ENCODE data around the gene C7orf33.
"Not testable (repeated sequence)": the region's sequence is repeated elsewhere in the genome, so short reads cannot be mapped to it uniquely, and the experiment has no call there.

The C7orf33 gene

GRCh38 chr7:148581624-148582023 lies 8.9 kb upstream of the C7orf33 start:
- DNase-seq, result no peak

- DNase-seq, result no peak
Measured at GRCh38 chr7:148584154-148584827, 6.3 kb upstream of the C7orf33 start.

DNA sequence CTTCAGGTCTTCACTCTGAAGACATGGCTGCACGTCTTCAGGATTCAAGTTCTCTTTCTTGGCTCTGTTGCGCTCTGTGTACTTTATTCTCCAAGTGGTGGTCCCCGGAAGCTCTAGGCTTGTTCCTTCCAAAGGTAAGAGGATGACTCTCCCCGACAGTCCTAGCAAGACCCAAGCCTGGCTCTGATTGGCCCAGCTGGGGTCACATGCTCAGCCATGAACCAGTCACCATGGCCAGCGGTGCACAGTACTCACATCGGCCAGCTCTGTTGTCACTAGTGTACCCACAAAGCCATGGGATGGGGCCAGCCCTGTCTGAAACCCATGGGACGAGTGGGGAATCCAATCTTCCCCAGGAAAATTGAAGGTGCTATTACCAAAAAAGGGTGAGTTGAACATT lies 5.2 kb upstream of the C7orf33 start:
- DNase-seq, result no peak

GRCh38 chr7:148587076-148587475 lies 3.5 kb upstream of the C7orf33 start:
- DNase-seq, result no peak

- no peak for DNase-seq
Measured at GRCh38 chr7:148588168-148588567, 2.4 kb upstream of the C7orf33 start.

DNA sequence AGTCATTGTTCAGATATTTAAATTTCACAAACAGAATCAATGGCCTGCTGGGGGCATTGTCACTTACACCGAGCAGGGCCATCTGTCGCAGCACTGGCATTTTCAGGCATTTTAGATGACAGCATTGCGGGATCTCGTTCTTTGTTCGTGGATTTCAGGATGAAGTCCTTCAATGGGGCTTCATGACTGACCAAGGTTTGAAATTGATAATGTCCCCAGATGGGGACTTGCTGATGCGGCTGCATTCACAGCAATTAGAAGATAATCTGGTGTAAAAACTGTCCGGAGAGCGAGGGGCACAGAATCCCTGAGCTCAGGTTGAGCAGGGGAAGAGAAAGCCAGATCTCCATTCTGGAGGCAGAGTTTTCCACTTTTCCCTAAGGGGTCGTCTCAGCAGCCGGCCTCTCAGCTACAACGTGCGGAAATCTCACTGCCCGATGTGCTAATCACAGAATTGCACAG lies 1.9 kb upstream of the C7orf33 start:
- DNase-seq, result no peak

- no peak for DNase-seq
Measured at GRCh38 chr7:148589640-148590039, 926 bp upstream of the C7orf33 start.

DNA sequence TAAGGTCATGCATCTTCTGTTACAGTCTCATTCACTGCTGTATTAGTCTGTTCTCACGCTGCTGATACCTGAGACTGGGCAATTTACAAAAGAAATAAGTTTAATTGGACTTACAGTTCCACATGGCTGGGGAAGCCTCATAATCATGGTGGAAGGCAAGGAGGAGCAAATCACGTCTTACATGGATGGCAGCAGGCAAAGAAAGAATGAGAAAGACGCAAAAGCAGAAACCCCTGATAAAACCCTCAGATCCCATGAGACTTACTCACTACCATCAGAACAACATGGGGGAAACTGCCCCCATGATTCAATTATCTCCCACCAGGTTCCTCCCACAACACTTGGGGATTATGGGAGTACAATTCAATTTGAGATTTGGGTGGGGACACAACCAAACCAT lies 5.8 kb downstream of the C7orf33 start:
- DNase-seq, result not testable (repeated sequence)

DNA sequence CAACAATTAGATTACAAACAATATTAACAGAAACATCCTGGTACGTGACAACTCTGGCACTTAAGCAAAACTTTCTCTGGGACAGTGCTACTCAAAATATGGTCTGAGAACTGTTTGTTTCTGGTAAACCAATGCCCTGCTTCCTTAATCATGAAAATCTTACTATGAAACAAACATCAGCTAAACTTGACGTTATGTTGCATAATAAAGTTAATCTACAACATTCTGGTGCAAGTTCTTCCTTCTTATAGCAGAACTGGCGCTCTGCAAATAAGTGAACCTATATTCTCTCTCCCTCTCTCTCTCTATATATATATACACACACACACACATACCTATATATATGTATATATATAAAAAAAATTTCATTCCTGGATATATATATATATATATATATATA lies 7.8 kb downstream of the C7orf33 start:
- no peak for DNase-seq

GRCh38 chr7:148605350-148605749 lies 14.8 kb downstream of the C7orf33 start:
- DNase-seq, result no peak

- no peak for DNase-seq
Measured at GRCh38 chr7:148607151-148607661, 16.6 kb downstream of the C7orf33 start.

DNA sequence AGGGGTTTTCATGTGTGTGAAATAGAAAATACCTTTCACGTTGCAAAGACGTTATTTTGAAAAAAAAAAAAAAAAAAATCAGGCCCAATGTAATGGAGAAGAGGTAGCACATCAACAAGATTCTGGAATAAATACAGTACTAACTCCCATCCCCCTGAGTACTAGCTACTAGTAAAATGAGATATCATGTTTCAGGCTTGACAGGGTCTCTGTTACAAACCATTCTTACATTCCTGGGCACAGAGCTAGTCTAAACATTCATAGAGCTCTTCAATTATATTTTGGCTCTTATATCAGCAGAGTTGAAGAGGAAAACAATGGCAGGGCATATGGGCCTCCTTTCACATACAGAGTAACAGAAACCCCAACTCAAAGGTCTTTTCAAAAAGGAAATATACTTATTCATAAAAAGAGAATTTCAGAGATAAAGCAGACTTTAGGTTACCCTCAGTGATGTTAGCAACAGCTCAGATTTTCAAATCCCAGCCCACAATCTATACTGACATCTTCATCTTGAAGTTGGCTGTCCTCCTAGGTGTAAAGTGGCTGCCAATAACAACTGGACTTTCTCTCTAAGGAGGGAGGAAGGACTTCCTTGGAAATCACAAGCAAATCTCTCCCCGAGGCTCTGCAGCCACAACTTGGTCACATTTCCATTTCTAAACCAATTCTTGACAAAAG lies 18.6 kb downstream of the C7orf33 start:
- peak; percentile 12 for DNase-seq

DNA sequence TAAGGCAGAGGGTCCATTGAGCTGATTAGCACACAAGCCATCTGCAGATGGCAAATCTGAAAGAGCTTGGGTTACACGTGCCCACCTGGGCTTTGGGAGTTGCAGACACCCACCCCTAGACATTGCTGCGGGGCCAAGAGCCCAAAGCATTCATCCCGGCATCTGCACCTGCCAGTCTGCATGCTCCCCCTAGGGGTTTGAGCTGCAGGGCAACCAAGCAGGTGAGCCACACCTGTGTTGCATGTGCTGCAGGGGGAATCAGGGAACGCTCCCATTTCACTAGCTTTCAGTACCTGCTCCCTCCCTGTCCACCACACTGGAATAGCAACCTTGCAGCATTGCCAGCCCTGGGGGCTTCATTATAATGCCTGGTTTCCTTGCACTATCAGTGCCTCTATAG lies 21.1 kb downstream of the C7orf33 start:
- DNase-seq, result no peak

DNA sequence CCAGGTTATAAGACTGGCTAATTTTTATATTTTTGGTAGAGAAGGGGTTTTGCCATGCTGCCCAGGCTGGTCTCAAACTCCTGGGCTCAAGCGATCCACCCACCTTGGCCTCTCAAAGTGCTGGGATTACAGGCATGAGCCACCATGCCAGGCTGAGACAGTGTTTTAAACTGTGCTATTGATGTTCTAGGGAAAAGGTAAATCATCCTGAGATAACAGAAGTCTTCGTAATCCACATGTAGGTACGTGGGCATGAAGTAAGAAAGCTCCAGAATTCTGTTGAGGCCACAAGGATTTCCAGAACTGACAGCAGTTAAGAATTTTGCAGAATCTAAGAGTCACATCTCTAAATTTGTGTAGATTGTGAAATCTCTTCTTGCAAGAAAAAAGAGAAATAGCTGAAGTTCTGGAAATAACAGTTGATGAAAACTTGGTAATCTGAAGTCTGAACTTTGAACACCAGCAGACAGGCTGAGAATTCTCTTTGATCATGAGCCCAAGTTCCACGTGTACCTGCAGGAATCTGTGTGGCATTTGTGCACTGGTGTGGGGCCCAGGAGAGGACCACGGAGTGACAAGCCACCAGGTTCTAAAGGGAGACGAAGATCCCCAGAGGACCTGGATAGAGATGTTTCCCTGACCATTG lies 24.6 kb downstream of the C7orf33 start:
- DNase-seq, result no peak

- DNase-seq, result no peak
Measured at GRCh38 chr7:148620749-148621359, 30.3 kb downstream of the C7orf33 start.

GRCh38 chr7:148621563-148621962 lies 31.0 kb downstream of the C7orf33 start:
- DNase-seq, result no peak

DNA sequence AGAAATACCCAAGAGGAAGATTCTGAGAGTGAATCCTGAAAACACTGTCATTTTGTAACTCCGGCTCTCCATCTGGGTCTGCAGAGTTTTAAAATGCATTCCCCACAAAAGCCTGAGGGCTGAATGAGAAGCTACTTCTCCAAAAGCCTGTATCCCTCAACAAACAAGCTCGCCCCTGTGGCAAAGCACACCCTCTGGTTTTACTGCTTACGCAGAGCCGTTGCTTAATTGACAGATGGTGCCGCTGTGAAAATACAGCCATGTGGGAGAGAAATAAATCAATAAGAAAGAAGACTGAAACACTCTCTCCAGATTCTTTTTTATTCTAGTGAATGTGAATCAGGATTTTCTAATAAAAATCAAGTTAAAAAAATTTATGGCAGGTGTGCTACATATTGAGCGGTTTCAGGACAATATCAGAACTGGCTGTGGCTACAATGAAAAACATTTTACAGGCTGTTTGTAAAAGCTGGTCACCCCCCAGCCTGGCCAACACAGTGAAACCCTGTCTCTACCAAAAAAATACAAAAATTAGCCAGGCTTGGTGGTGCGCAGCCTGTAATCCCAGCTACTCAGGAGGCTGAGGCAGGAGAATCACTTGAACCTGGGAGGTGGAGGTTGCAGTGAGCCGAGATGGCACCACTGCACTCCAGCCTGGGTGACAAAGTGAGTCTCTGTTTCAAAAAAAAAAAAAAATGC lies 32.5 kb downstream of the C7orf33 start:
- no peak for DNase-seq

DNA sequence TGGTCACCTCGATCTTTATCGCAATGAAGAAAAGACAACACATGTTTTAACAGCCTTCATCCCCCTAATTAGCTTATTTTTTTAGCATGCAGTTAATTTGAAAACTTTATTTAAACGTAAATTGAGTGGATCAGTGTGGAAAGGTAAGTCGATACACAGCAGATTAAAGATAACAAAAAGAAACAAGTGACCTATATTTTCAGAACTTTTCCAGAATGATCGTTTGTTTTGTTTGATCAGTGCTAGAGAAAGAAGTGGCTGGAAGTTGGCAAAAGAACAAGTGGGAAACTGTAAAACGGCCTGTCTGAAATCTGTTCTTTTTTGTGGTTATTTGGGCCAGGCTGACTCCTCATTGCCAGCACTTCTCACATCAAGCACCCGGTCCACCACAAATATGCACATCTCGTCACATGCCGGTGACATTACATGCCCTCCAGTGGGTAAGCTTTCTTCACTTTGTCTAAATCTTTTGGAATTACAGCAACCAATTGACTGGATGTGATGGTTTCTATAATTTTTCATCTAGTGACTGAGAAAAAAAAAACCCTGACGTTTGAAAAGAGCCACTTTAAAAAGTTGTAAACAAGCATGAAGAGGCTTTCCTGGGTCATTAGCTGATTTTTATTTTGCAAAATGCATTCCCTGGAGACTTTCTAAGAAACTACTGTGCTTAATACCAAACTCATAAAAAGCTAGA lies 33.2 kb downstream of the C7orf33 start:
- peak; percentile 61 for DNase-seq

DNA sequence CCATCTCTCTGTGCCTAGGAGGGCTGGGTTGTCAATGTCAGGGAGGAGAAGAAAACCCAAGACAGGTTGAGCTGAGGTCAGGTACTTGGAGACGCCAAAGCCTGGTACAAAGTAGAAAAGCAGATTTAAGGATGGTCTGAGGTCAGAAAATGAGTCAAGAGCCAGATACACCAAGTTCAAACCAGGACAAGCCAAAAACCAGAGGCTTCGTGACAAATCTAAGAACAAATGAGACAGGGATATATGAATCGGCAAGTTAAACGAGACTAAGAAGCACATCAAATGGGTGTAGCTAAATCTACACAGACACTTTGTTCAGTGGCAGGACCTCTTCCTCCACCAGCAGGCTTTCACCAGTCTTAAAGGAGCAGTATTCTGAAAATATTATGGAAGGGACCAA lies 34.2 kb downstream of the C7orf33 start:
- DNase-seq, result no peak

- no peak for DNase-seq
Measured at GRCh38 chr7:148625342-148625741, 34.8 kb downstream of the C7orf33 start.

DNA sequence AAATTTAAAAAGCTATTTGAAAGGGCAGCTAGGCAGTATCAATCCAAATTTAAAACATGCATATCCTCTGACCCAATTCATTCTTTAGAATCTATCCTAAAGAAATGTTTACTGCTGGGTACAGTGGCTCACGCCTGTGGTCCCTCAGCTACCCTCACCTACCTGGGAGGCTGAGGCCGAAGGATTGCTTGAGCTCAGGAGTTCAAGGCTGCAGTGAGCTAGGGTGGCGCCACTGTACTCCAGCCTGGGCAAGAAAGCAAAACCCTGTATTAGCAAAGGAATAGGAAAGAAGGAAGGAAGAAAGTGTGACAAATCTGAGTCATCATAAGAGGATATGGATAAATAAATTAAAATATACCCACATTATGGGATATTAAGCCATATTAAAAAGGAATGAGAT lies 36.3 kb downstream of the C7orf33 start:
- no peak for DNase-seq

DNA sequence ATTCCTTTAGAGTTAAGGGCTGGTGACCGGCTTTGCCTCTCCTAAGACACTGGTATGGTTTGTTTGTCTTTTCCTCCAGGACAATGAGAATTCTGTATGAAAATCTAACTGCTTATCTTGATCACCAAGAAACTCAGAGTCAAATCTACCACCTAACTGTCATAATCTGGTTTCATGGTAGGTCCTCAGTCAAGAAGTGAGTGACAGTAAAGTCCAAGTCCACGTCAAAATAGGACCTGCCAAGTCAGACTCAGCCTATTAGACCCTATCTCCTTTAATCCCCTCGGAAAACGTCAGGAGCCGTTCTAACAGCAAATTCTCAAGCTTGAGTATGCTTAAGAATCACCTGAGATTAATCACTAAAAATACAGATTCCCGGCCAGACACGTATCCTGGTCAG lies 37.4 kb downstream of the C7orf33 start:
- DNase-seq, result no peak

All from fibroblast of skin of abdomen (primary cell).